Prostate gland (tissue), 2 donors: ENCODE measurements around the gene ROR1.

Source experiments
- POLR2A ChIP-seq: fragments of 450-650 bp; IDR thresholded peaks from one replicate; pipeline ENCODE4 v1.6.1; 2016; ENCODE audit warnings: antibody characterized with exemption, mild to moderate bottlenecking
- TF ChIP-seq, protein P1 (sequence below), 4 experiments: fragments of 200-600 bp in 2 of 4; fragments of 450-650 bp in 2 of 4; sonication (generic) in 2 of 4; IDR thresholded peaks; 1 replicate in 3 of 4; 2 replicates in 1 of 4; pipeline ENCODE4 v1.5.1; 2016 to 2019; ENCODE audit warnings: antibody characterized with exemption in 4 of 4, mild to moderate bottlenecking in 2 of 4, moderate library complexity in 2 of 4

- TF ChIP-seq, protein P1, sequence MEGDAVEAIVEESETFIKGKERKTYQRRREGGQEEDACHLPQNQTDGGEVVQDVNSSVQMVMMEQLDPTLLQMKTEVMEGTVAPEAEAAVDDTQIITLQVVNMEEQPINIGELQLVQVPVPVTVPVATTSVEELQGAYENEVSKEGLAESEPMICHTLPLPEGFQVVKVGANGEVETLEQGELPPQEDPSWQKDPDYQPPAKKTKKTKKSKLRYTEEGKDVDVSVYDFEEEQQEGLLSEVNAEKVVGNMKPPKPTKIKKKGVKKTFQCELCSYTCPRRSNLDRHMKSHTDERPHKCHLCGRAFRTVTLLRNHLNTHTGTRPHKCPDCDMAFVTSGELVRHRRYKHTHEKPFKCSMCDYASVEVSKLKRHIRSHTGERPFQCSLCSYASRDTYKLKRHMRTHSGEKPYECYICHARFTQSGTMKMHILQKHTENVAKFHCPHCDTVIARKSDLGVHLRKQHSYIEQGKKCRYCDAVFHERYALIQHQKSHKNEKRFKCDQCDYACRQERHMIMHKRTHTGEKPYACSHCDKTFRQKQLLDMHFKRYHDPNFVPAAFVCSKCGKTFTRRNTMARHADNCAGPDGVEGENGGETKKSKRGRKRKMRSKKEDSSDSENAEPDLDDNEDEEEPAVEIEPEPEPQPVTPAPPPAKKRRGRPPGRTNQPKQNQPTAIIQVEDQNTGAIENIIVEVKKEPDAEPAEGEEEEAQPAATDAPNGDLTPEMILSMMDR (IDR thresholded peaks at IDR 0.05) = no peak
- no peak for TF ChIP-seq POLR2A
Measured at GRCh38 chr1:64043976-64044375, 270.2 kb downstream of the ROR1 start.
